Esophagus muscularis mucosa (tissue), 3 donors: ENCODE data around the gene KANSL2.

Source experiments
- CTCF ChIP-seq, 3 experiments: fragments of 200-600 bp in 2 of 3; fragments of 450-650 bp in 1 of 3; sonication (generic) in 2 of 3; IDR thresholded peaks; one replicate each; pipeline ENCODE4 v1.5.1; 2017 to 2019; ENCODE audit warnings: antibody characterized with exemption in 3 of 3, mild to moderate bottlenecking in 2 of 3, moderate library complexity in 1 of 3
- POLR2AphosphoS5 ChIP-seq, 2 donors: sonication (generic); formaldehyde crosslinking; IDR thresholded peaks; one replicate each; pipeline ENCODE4 v1.6.1; 2017; ENCODE audit warnings: antibody characterized with exemption in 2 of 2

DNA sequence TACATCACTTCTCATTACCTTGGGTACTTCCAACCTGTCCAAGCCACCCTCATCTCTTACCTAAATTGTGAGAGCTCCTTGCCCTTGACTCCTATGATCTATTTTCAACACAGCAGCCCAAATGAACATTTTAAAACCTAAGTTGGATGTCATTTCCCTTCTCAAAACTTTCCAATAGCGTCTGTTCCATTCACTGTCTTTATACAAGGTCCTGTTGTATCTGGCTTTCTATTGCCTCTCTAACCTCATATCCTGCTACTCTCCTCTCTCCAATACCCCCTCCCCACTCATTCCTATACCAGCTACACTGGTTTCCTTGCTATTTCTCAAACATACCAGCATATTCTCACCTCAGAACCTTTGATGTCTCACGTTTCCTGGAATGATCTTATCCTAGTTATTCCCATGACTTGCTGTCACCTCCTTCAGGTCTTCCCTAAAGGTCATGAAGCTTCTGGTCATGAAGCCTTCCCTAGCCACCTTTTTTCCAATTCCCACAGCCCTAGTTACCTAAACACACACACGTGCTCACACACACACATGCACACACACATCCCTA, 4.1 kb upstream of the KANSL2 start:
- no peak for TF ChIP-seq CTCF (IDR thresholded peaks at IDR 0.05)
- no peak for TF ChIP-seq POLR2AphosphoS5 (IDR thresholded peaks at IDR 0.05)
